ENCODE results near the gene HAPSTR1. TPM values are rescaled to one million over a fixed set of nuclear protein-coding genes. Genes with fewer than 3 reads are reported as not detected.

The HAPSTR1 gene
- total and polyA plus RNA-seq, 2 of the 8 experiments (the other 6 are each of a cell fraction or from before 2014, with no cell fraction given) = 11.9 to 66.1 TPM

- TF ChIP-seq CHD7 (IDR thresholded peaks at IDR 0.05; ENCODE audit: insufficient replicate concordance, low read length) (no peak), TBP (IDR thresholded peaks at IDR 0.05; ENCODE audit: low read depth, low read length) (no peak), GTF2F1 (IDR thresholded peaks at IDR 0.05; ENCODE audit: borderline replicate concordance, low read depth, low read length) (no peak)
These were observed 32.4 kb downstream of the HAPSTR1 start (continued) for GRCh38 chr16:9123871-9124270.

All from H1 (cell line).